Measurements from ENCODE around the gene PTPRK. TPM values are rescaled to one million over a fixed set of nuclear protein-coding genes. Genes with fewer than 3 reads are reported as not detected.

Gene PTPRK
- total and polyA plus RNA-seq, 2 of the 8 experiments (the other 6 are each of a cell fraction or from before 2014, with no cell fraction given), result 11.4 to 47.3 TPM

- TF ChIP-seq CHD7 (IDR thresholded peaks at IDR 0.05; ENCODE audit: insufficient replicate concordance, low read length), result no peak
- no peak for TF ChIP-seq BRCA1 (IDR thresholded peaks at IDR 0.05; ENCODE audit: low read depth, low read length)
- TF ChIP-seq KDM5A (IDR thresholded peaks at IDR 0.05; ENCODE audit: low read length), result no peak
- TF ChIP-seq CBX8 (IDR thresholded peaks at IDR 0.05; ENCODE audit: borderline replicate concordance, low read depth, low read length), result no peak
- no peak for TF ChIP-seq EZH2 (IDR thresholded peaks at IDR 0.05; ENCODE audit: low read depth, low read length, severe bottlenecking)
- TF ChIP-seq, protein P1, sequence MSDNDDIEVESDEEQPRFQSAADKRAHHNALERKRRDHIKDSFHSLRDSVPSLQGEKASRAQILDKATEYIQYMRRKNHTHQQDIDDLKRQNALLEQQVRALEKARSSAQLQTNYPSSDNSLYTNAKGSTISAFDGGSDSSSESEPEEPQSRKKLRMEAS (IDR thresholded peaks at IDR 0.05), result no peak
- no peak for TF ChIP-seq TCF12 (IDR thresholded peaks at IDR 0.05; ENCODE audit: low read depth, low read length)
- TF ChIP-seq JUND (IDR thresholded peaks at IDR 0.05; ENCODE audit: low read length), result no peak
- no peak for TF ChIP-seq BCL11A (IDR thresholded peaks at IDR 0.05; ENCODE audit: low read depth in 2 of 2, low read length in 2 of 2)
- TF ChIP-seq KDM1A (IDR thresholded peaks at IDR 0.05; ENCODE audit: borderline replicate concordance, low read length), result no peak
- no peak for TF ChIP-seq EGR1 (IDR thresholded peaks at IDR 0.05; ENCODE audit: borderline replicate concordance, low read depth, low read length)
- no peak for TF ChIP-seq SP4 (IDR thresholded peaks at IDR 0.05; ENCODE audit: low read length)
These were observed 402.5 kb downstream of the PTPRK start (continued) for GRCh38 chr6:128117916-128118315.
